IMR-90 (cell line): ENCODE measurements around the gene ADAMTS19. TPM values are rescaled to one million over a fixed set of nuclear protein-coding genes. Genes with fewer than 3 reads are reported as not detected.

Experiments
- ATAC-seq: fragments of 200-7000 bp; cut with Tn5 transposase; 2 replicates; pipeline ENCODE4 v1.9.1; 2020; ENCODE audit warnings: low read depth, mild to moderate bottlenecking, moderate library complexity
- BruUV-seq: library from RNA; stranded (reverse); fragments of 400-500 nt; replicated peaks from 2 replicates; lab custom pipeline; 2021; lab: Mats Ljungman, UMichigan
- CTCF ChIA-PET: fragments of 300-600 bp; formaldehyde crosslinking; extraction: SDS; loops from one replicate; lab custom pipeline; 2021; ENCODE audit warnings: antibody characterized with exemption; lab: Yijun Ruan, JAX
- POLR2A ChIA-PET: fragments of 300-600 bp; sonication (Branson Sonifier 250); formaldehyde crosslinking; loops from one replicate; lab custom pipeline; 2022; ENCODE audit warnings: antibody characterized with exemption; ENCODE audit not compliant: unreplicated experiment; lab: Charles Lee
- DNase-seq: peaks from one replicate; pipeline ENCODE4 v3.0.0; 2013
- H2AFZ ChIP-seq: replicated peaks from 2 replicates; pipeline ENCODE3; 2013; ENCODE audit warnings: low read length, mild to moderate bottlenecking; ENCODE audit not compliant: poor library complexity
- H2AK5ac ChIP-seq: 2 replicates; pipeline ENCODE4 v1.6.1; 2013; ENCODE audit warnings: low read depth, low read length, inconsistent platforms
- H2AK9ac ChIP-seq: replicated peaks from 2 replicates; pipeline ENCODE3; 2013; ENCODE audit warnings: mild to moderate bottlenecking, low read depth, low read length, moderate library complexity; ENCODE audit not compliant: poor library complexity
- H2BK120ac ChIP-seq: 2 replicates; pipeline ENCODE4 v1.6.1; 2013; ENCODE audit warnings: low read depth, low read length, inconsistent platforms
- H2BK15ac ChIP-seq: 3 replicates; pipeline ENCODE4 v1.6.1; 2013; ENCODE audit warnings: low read depth, low read length, inconsistent platforms
- H2BK20ac ChIP-seq: 2 replicates; pipeline ENCODE4 v1.6.1; 2013; ENCODE audit warnings: low read depth, mild to moderate bottlenecking, inconsistent platforms, low read length, moderate library complexity
- H2BK5ac ChIP-seq: 2 replicates; pipeline ENCODE4 v1.6.1; 2013; ENCODE audit warnings: mild to moderate bottlenecking, low read depth, low read length, inconsistent platforms; ENCODE audit not compliant: poor library complexity, severe bottlenecking
- H3K14ac ChIP-seq: replicated peaks from 2 replicates; pipeline ENCODE4 v1.6.1; 2013; ENCODE audit warnings: low read depth, low read length, inconsistent platforms
- H3K18ac ChIP-seq: 2 replicates; pipeline ENCODE4 v1.6.1; 2013; ENCODE audit warnings: low read depth, low read length, control low read depth
- H3K23ac ChIP-seq: 2 replicates; pipeline ENCODE4 v1.6.1; 2013; ENCODE audit warnings: low read depth, low read length, inconsistent platforms
- H3K27ac ChIP-seq: 2 replicates; pipeline ENCODE4 v1.5.1; 2013; ENCODE audit warnings: mild to moderate bottlenecking, control low read depth, low read length; ENCODE audit not compliant: insufficient read depth
- H3K27me3 ChIP-seq: 2 replicates; pipeline ENCODE4 v1.6.1; 2013; ENCODE audit warnings: low read length; ENCODE audit not compliant: control insufficient read depth, insufficient read depth
- H3K36me3 ChIP-seq: 2 replicates; pipeline ENCODE4 v1.6.1; 2013; ENCODE audit warnings: low read length, mixed read lengths; ENCODE audit not compliant: control insufficient read depth, insufficient read depth
- H3K4ac ChIP-seq: 2 replicates; pipeline ENCODE4 v1.6.1; 2013; ENCODE audit warnings: low read depth, low read length, inconsistent platforms
- H3K4me1 ChIP-seq: 2 replicates; pipeline ENCODE4 v1.6.1; 2013; ENCODE audit warnings: low read length, mixed read lengths; ENCODE audit not compliant: control insufficient read depth, insufficient read depth
- H3K4me2 ChIP-seq: 2 replicates; pipeline ENCODE4 v1.6.1; 2013; ENCODE audit warnings: low read depth, mild to moderate bottlenecking, control low read depth, low read length, moderate library complexity
- H3K4me3 ChIP-seq: 2 replicates; pipeline ENCODE4 v1.5.1; 2013; ENCODE audit warnings: low read depth, mild to moderate bottlenecking, control low read depth, low read length, moderate library complexity; ENCODE audit not compliant: insufficient read depth
- H3K56ac ChIP-seq: 2 replicates; pipeline ENCODE4 v1.6.1; 2013; ENCODE audit warnings: low read length, inconsistent platforms; ENCODE audit not compliant: insufficient read depth; ENCODE audit errors: extremely low read depth
- H3K79me1 ChIP-seq, 2 experiments: 2 replicates each; pipeline ENCODE4 v1.6.1; 2013; ENCODE audit warnings: low read length in 2 of 2, inconsistent platforms in 1 of 2, low read depth in 1 of 2
- H3K9ac ChIP-seq: 2 replicates; pipeline ENCODE4 v1.6.1; 2013; ENCODE audit warnings: low read depth, low read length, control low read depth
- H3K9me1 ChIP-seq: 2 replicates; pipeline ENCODE4 v1.6.1; 2013; ENCODE audit warnings: low read length, inconsistent platforms; ENCODE audit not compliant: insufficient read depth
- H3K9me3 ChIP-seq: 2 replicates; pipeline ENCODE4 v1.6.1; 2013; ENCODE audit warnings: low read length; ENCODE audit not compliant: control insufficient read depth, insufficient read depth
- H4K20me1 ChIP-seq: 2 replicates; pipeline ENCODE4 v1.6.1; 2013; ENCODE audit warnings: low read length, inconsistent platforms; ENCODE audit not compliant: insufficient read depth
- H4K5ac ChIP-seq: 2 replicates; pipeline ENCODE4 v1.6.1; 2013; ENCODE audit warnings: mild to moderate bottlenecking, low read depth, low read length, control low read depth
- H4K8ac ChIP-seq, 2 experiments: 2 replicates each; pipeline ENCODE4 v1.6.1; 2013; ENCODE audit warnings: low read depth in 2 of 2, low read length in 2 of 2, control low read depth in 1 of 2, inconsistent platforms in 1 of 2
- H4K91ac ChIP-seq: 2 replicates; pipeline ENCODE4 v1.6.1; 2013; ENCODE audit warnings: low read depth, low read length, inconsistent platforms; ENCODE audit not compliant: insufficient read depth
- dilution Hi-C: fragments of 300-500 bp; cut with HindIII; formaldehyde crosslinking; loops from one replicate; pipeline ENCODE4 v1.14.3; 2018; ENCODE audit warnings: low sequenced_read_pairs; ENCODE audit not compliant: unreplicated experiment
- in situ Hi-C: fragments of 300-500 bp; cut with MboI; formaldehyde crosslinking; loops from 3 replicates; pipeline ENCODE4 v1.14.3; 2019; ENCODE audit warnings: low sequenced_read_pairs, inconsistent platforms, mixed read lengths
- intact Hi-C: fragments of 100-400 bp; cut with micrococcal nuclease; formaldehyde crosslinking; loops from 2 replicates; pipeline ENCODE4 v1.10.0; 2022
- polyA plus RNA-seq, 3 experiments: library from polyadenylated mRNA; depleted of rRNA; stranded (reverse); fragments of >200 nt; gene quantifications; 2 replicates each; pipeline ENCODE4 v1.2.3, GENCODE V29; 2012; ENCODE audit warnings: low replicate concordance in 1 of 3
- total RNA-seq: library from RNA; depleted of rRNA; stranded (reverse); fragments of >200 nt; gene quantifications from 2 replicates; pipeline ENCODE4 v1.2.3, GENCODE V29; 2012
- TF ChIP-seq, protein P1 (sequence below): fragments of 150-350 bp; IDR thresholded peaks from 2 replicates; pipeline ENCODE4 v1.6.1; 2016; ENCODE audit warnings: low read depth, mild to moderate bottlenecking, low read length, moderate library complexity, borderline replicate concordance

The ADAMTS19 gene
- total and polyA plus RNA-seq, 2 of the 4 experiments (the other 2 are of a cell fraction): under 0.01 to 0.17 TPM

DNA sequence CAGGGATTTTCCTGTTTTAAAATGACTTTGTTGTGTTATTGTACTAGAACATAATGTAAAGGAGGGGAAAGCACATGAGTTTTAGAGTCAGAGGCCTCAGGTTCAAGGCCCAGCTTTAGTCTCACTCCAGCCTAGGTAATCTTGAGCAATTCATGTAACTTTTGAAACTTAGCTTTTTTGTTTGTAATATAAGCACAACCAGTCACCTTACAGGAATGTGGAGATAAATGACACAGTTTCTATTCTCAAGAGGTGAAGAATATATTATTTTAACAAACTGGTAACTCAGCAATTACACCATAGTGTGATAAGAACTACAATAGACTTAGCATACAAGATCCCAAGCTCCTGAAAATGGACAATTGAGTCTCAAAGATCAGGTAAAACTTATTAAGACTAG lies 51.2 kb downstream of the ADAMTS19 start:
- TF ChIP-seq, protein P1, sequence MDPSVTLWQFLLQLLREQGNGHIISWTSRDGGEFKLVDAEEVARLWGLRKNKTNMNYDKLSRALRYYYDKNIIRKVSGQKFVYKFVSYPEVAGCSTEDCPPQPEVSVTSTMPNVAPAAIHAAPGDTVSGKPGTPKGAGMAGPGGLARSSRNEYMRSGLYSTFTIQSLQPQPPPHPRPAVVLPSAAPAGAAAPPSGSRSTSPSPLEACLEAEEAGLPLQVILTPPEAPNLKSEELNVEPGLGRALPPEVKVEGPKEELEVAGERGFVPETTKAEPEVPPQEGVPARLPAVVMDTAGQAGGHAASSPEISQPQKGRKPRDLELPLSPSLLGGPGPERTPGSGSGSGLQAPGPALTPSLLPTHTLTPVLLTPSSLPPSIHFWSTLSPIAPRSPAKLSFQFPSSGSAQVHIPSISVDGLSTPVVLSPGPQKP: no peak
- Histone ChIP-seq H3K4ac (no peak overlapping the region), H2AK5ac (no peak overlapping the region), H3K79me1 (no peaks in the 10 kb centered on the region), H2AK9ac (no peak overlapping the region), H4K20me1 (no peaks in the 10 kb centered on the region), H3K4me2 (no peak overlapping the region), H3K4me1 (no peaks in the 10 kb centered on the region), H3K14ac (no peak overlapping the region), H3K23ac (no peak overlapping the region), H3K27me3 (no peaks in the 10 kb centered on the region), H2BK5ac (no peak overlapping the region), H4K5ac (no peak overlapping the region), H3K9ac (no peak overlapping the region), H2BK15ac (no peak overlapping the region), H3K36me3 (no peaks in the 10 kb centered on the region), H2BK120ac (no peak overlapping the region), H2AFZ (no peak overlapping the region), H3K27ac (no peak overlapping the region), H3K18ac (no peak overlapping the region), H3K56ac (no peak overlapping the region), H4K8ac (no peak overlapping the region), H3K9me3 (no peaks in the 10 kb centered on the region), H3K9me1 (no peaks in the 10 kb centered on the region), H2BK20ac (no peak overlapping the region), H4K91ac (no peak overlapping the region), H3K4me3 (no peak overlapping the region)
- intact Hi-C loops: no loop called here
- no peak for ATAC-seq
- DNase-seq: no peak
- in situ Hi-C loops: no loop called here
- POLR2A ChIA-PET: no interaction called here
- no TSS peak for BruUV-seq
- CTCF ChIA-PET: no interaction called here
- dilution Hi-C loops: no loop called here
